K562 (cell line): ENCODE results near the gene ABCG2. TPM values are rescaled to one million over a fixed set of nuclear protein-coding genes. Genes with fewer than 3 reads are reported as not detected.

Experiments
- BRCA1 ChIP-seq, 2 experiments: fragments of 450-650 bp in 1 of 2; sonication (generic) in 1 of 2; formaldehyde crosslinking in 1 of 2; IDR thresholded peaks; 2 replicates each; pipeline versions ENCODE4 v1.5.0 to v1.6.1; 2017 to 2020; ENCODE audit warnings: mild to moderate bottlenecking in 1 of 2, missing genetic modification reagents in 1 of 2
- BRD9 ChIP-seq: fragments of 450-650 bp; IDR thresholded peaks from 2 replicates; pipeline ENCODE4 v1.6.1; 2018; ENCODE audit warnings: low read depth; ENCODE audit not compliant: partially characterized antibody
- CREBBP ChIP-seq: IDR thresholded peaks from one replicate; pipeline ENCODE4 v1.6.1; 2012; ENCODE audit warnings: low read depth, mild to moderate bottlenecking, control low read depth, inconsistent platforms, low read length
- FOXJ3 ChIP-seq: sonication (generic); formaldehyde crosslinking; IDR thresholded peaks from 2 replicates; pipeline ENCODE4 v1.4.0; 2020; ENCODE audit warnings: mild to moderate bottlenecking, missing genetic modification reagents
- GTF2F1 ChIP-seq: IDR thresholded peaks from 2 replicates; pipeline ENCODE4 v1.6.1; 2011; ENCODE audit warnings: low read depth, low read length, improper control_type of control experiment
- HMG20B ChIP-seq: fragments of 250-450 bp; sonication (Bioruptor Pico); IDR thresholded peaks from 2 replicates; pipeline ENCODE4 v1.5.0; 2021; ENCODE audit warnings: mild to moderate bottlenecking
- IRF9 ChIP-seq: fragments of 450-650 bp; IDR thresholded peaks from 2 replicates; pipeline ENCODE4 v1.6.1; 2016; ENCODE audit warnings: missing biosample characterization, missing genetic modification characterization
- MAFG ChIP-seq: fragments of 450-650 bp; conservative IDR thresholded peaks from 2 replicates; pipeline ENCODE4 v1.6.1; 2016; ENCODE audit warnings: missing genetic modification characterization, missing compliant biosample characterization
- MAZ ChIP-seq, 2 experiments: fragments of 450-650 bp in 1 of 2; sonication (generic) in 1 of 2; formaldehyde crosslinking; IDR thresholded peaks in 1 of 2; conservative IDR thresholded peaks in 1 of 2; 2 replicates each; pipeline versions ENCODE4 v1.4.0 to v1.5.0; 2020; ENCODE audit warnings: mild to moderate bottlenecking in 1 of 2, missing genetic modification reagents in 1 of 2
- MCM3 ChIP-seq: fragments of 450-650 bp; IDR thresholded peaks from 2 replicates; pipeline ENCODE4 v1.6.1; 2016
- MXI1 ChIP-seq: IDR thresholded peaks from 2 replicates; pipeline ENCODE4 v1.6.1; 2011; ENCODE audit warnings: low read depth, mild to moderate bottlenecking, improper control_type of control experiment, low read length
- MYNN ChIP-seq, 2 experiments: sonication (generic); formaldehyde crosslinking in 1 of 2; IDR thresholded peaks; 2 replicates each; pipeline versions ENCODE4 v1.5.0 to v1.6.1; 2016 to 2020; ENCODE audit warnings: antibody characterized with exemption in 1 of 2, missing genetic modification reagents in 1 of 2
- NR2C1 ChIP-seq, 2 experiments: fragments of 450-650 bp; IDR thresholded peaks; 2 replicates each; pipeline ENCODE4 v1.6.1; 2017; ENCODE audit warnings: mild to moderate bottlenecking in 2 of 2, antibody characterized with exemption in 1 of 2, inconsistent platforms in 1 of 2, missing compliant biosample characterization in 1 of 2, missing genetic modification characterization in 1 of 2
- POLR2B ChIP-seq: fragments of 450-650 bp; IDR thresholded peaks from 2 replicates; pipeline ENCODE4 v1.6.1; 2018; ENCODE audit warnings: low read depth; ENCODE audit not compliant: partially characterized antibody
- SUPT5H ChIP-seq: fragments of 450-650 bp; IDR thresholded peaks from 2 replicates; pipeline ENCODE4 v1.6.1; 2016
- ZBTB12 ChIP-seq: fragments of 250-450 bp; sonication (Bioruptor Pico); IDR thresholded peaks from 2 replicates; pipeline ENCODE4 v1.4.0; 2020
- ZMIZ1 ChIP-seq, 2 experiments: fragments of 150-350 bp in 1 of 2; IDR thresholded peaks; 2 replicates each; pipeline ENCODE4 v1.6.1; 2012 to 2016; ENCODE audit warnings: low read depth in 2 of 2, low read length in 2 of 2, mild to moderate bottlenecking in 1 of 2, moderate library complexity in 1 of 2
- ZNF175 ChIP-seq: fragments of 200-800 bp; sonication (Bioruptor generic); IDR thresholded peaks from 2 replicates; pipeline ENCODE4 v1.6.1; 2016; ENCODE audit warnings: low read depth, mild to moderate bottlenecking, missing genetic modification characterization, missing compliant biosample characterization
- ZNF184 ChIP-seq: sonication (generic); formaldehyde crosslinking; IDR thresholded peaks from 2 replicates; pipeline ENCODE4 v1.5.0; 2020; ENCODE audit warnings: missing genetic modification reagents
- ZNF507 ChIP-seq: conservative IDR thresholded peaks from 2 replicates; pipeline ENCODE4 v1.6.1; 2017; ENCODE audit warnings: missing genetic modification characterization, missing compliant biosample characterization
- polyA plus RNA-seq, 8 experiments: library from polyadenylated mRNA; depleted of rRNA in 4 of 8; stranded (reverse) in 5 of 8; unstranded in 3 of 8; fragments of >200 nt; fragmentation: Nextera tagmentation in 2 of 8; fragmentation: Illumina TruSeq in 1 of 8; extraction: Ambion mirVana in 2 of 8; extraction: Trizol in 1 of 8; gene quantifications; 2 replicates each; pipeline versions ENCODE4 v1.2.1 to v1.2.3, GENCODE V29; 2011 to 2014; ENCODE audit warnings: inconsistent platforms in 1 of 8, missing spikeins in 1 of 8
- total RNA-seq, 7 experiments: library from RNA; depleted of rRNA in 6 of 7; stranded (reverse); fragments of >200 nt in 6 of 7; fragmentation: Illumina TruSeq in 2 of 7; extraction: Trizol in 2 of 7; gene quantifications; 2 replicates each; pipeline versions ENCODE4 v1.2.1 to v1.2.3, GENCODE V29; 2011 to 2021; ENCODE audit warnings: low replicate concordance in 1 of 7
- TF ChIP-seq, protein P1 (sequence below): sonication (generic); formaldehyde crosslinking; IDR thresholded peaks from 2 replicates; pipeline ENCODE4 v1.8.1; 2022; ENCODE audit warnings: missing genetic modification reagents

Gene ABCG2
- total and polyA plus RNA-seq, 9 of the 15 experiments (the other 6 are each of a cell fraction or from before 2014, with no cell fraction given) = 0.01 to 0.36 (median 0.11) TPM; not detected in 4

GRCh38 chr4:88191404-88191803, 33.0 kb upstream of the ABCG2 start (continued):
- TF ChIP-seq, protein P1, sequence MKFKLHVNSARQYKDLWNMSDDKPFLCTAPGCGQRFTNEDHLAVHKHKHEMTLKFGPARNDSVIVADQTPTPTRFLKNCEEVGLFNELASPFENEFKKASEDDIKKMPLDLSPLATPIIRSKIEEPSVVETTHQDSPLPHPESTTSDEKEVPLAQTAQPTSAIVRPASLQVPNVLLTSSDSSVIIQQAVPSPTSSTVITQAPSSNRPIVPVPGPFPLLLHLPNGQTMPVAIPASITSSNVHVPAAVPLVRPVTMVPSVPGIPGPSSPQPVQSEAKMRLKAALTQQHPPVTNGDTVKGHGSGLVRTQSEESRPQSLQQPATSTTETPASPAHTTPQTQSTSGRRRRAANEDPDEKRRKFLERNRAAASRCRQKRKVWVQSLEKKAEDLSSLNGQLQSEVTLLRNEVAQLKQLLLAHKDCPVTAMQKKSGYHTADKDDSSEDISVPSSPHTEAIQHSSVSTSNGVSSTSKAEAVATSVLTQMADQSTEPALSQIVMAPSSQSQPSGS (CRISPR knock-in tag) = no peak
- TF ChIP-seq MAFG (tag) (peak; percentile 70), BRD9 (no peak), BRCA1 (IDR thresholded peaks at IDR 0.05) (no peak), BRCA1 (CRISPR knock-in tag; IDR thresholded peaks at IDR 0.05) (no peak), ZNF175 (CRISPR knock-in tag) (no peak), POLR2B (no peak), ZMIZ1 (IDR thresholded peaks at IDR 0.05; ENCODE audit: low read depth in 2 of 2, low read length in 2 of 2) (no peak), HMG20B (CRISPR knock-in tag) (no peak), ZNF507 (no peak), NR2C1 (IDR thresholded peaks at IDR 0.05) (no peak), NR2C1 (tag; IDR thresholded peaks at IDR 0.05) (no peak), FOXJ3 (no peak), IRF9 (tag) (no peak), MYNN (IDR thresholded peaks at IDR 0.05) (no peak), MYNN (CRISPR knock-in tag; IDR thresholded peaks at IDR 0.05) (no peak), ZNF184 (CRISPR knock-in tag) (no peak), GTF2F1 (no peak), SUPT5H (no peak), MCM3 (no peak), ZBTB12 (CRISPR knock-in tag) (no peak), MXI1 (no peak), MAZ (CRISPR knock-in tag; conservative IDR thresholded peaks at IDR 0.05 in 1 of 2, IDR thresholded peaks at IDR 0.05 in 1 of 2) (no peak), CREBBP (no peak)
